Measurements from ENCODE around the gene EEF2.

EEF2 gene

GRCh38 chr19:3984908-3985642 lies at the start of gene EEF2:
EEF2 (minus strand) TSS chr19:3985463; CDS start chr19:3985380, 83 bp downstream.
- Mint-ChIP-seq H3K36me3 (peaks cover 17% of the 10 kb centered on the region), H3K9me3 (ENCODE audit: low read depth) (no peaks in the 10 kb centered on the region), H3K4me1 (ENCODE audit: low read depth) (peaks cover 43% of the 10 kb centered on the region), H3K27ac (peak within 1 kb of the TSS; percentile 99), H3K27me3 (no peaks in the 10 kb centered on the region), H3K4me3 (peak within 1 kb of the TSS; percentile 99)

DNA sequence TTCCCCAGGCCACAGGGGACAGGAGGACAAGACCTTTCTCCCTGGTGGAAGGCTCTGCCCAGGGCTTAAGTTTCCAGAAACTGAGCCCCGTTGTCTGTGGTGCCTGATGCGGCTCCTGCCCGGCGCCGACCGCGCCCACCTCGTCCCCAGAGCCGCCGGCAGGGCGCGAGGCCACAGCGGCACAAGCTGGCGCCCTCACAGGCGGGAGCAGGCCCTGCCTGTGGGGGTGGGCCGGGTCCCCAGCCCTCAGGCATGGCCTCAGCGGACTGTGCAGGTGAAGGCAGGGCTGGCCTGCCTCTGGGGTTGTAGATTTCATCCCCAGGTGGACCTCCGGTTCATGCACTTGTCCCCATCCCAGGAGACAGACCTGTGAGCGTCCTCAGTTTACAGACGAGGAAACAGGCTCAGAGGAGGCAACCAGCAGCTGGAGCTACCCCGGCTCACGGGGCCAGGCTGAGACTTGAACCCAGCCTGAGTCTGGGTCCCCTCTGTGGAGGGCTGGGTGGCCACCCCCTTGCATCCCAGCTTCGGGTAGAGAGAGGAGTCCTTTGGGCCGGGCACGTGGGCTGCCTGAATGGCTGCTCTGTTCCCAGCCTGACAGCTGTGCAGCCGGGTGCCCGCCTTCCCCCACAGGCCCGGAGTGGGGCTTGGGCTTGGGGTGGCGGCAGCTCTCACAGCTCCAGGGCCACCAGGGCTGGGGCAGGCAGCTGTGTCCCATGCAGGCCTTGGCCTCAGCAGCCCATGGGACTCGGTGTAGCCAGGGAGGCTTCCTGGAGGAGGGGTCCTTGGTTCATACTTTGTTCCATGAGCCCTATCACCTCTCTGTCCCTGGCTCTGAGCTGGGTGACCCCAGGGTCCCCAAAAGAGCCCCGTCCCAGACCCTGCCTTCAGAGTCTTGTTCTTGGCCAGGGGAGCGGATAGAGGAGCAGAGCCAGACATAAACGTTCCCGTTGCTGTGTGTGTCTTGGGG lies 49.1 kb upstream of the EEF2 start:
- Mint-ChIP-seq H3K4me1 (ENCODE audit: low read depth) (no peaks in the 10 kb centered on the region), H3K36me3 (no peaks in the 10 kb centered on the region), H3K9me3 (ENCODE audit: low read depth) (no peaks in the 10 kb centered on the region), H3K27me3 (no peaks in the 10 kb centered on the region), H3K4me3 (no peak overlapping the region), H3K27ac (no peak overlapping the region)

GRCh38 chr19:4033028-4033956 lies 48.0 kb upstream of the EEF2 start:
- H3K4me3 Mint-ChIP-seq: no peak overlapping the region
- H3K27me3 Mint-ChIP-seq: no peaks in the 10 kb centered on the region
- H3K27ac Mint-ChIP-seq: no peak overlapping the region
- H3K36me3 Mint-ChIP-seq: no peaks in the 10 kb centered on the region
- no peaks in the 10 kb centered on the region for H3K4me1 Mint-ChIP-seq (ENCODE audit: low read depth)
- no peaks in the 10 kb centered on the region for H3K9me3 Mint-ChIP-seq (ENCODE audit: low read depth)

DNA sequence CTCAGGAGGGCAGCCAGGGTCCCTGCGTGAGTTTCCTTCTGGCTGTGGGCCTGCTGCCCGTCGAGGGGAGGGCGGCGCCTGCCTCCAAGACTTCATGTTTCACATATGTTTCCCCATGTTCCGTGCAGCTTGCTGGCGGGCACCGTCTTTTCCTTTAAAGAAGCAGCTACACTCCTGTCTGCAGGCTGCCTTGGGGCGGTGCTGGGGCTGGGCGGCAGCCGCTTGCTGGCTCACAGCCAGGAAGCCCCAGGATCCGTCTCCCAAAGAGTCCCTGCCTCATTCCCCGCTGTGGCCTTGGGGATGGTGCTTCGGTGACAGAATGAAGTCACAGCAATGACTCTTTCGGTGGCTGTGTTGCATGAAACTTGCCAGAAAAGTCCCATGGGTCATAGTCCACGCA lies 47.2 kb upstream of the EEF2 start:
- H3K4me3 Mint-ChIP-seq: no peak overlapping the region
- H3K4me1 Mint-ChIP-seq (ENCODE audit: low read depth): no peaks in the 10 kb centered on the region
- H3K36me3 Mint-ChIP-seq: no peaks in the 10 kb centered on the region
- H3K27ac Mint-ChIP-seq: no peak overlapping the region
- H3K27me3 Mint-ChIP-seq: no peaks in the 10 kb centered on the region
- no peaks in the 10 kb centered on the region for H3K9me3 Mint-ChIP-seq (ENCODE audit: low read depth)

DNA sequence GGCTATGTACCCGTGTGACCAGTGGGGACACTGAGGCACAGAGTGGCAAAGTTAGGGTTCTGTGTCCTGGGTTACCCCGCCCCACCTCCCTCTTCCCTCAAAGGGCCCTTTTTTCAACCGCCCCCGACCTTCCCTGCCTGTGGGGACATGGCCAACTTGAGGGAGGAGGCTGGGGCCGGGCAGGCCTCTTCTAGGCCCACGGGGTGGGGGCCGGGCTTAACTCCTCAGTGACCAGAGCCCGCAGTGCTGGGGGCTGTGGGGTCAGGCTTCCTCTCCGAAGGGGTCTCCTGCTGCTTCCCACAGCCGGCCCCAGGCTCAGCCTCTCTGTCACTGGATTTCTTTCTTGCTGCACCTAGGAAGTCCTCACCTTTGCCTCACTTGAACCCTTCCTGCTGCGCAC lies 46.2 kb upstream of the EEF2 start:
- Mint-ChIP-seq H3K36me3 (no peaks in the 10 kb centered on the region), H3K9me3 (ENCODE audit: low read depth) (no peaks in the 10 kb centered on the region), H3K27ac (no peak overlapping the region), H3K27me3 (no peaks in the 10 kb centered on the region), H3K4me3 (no peak overlapping the region), H3K4me1 (ENCODE audit: low read depth) (no peaks in the 10 kb centered on the region)

DNA sequence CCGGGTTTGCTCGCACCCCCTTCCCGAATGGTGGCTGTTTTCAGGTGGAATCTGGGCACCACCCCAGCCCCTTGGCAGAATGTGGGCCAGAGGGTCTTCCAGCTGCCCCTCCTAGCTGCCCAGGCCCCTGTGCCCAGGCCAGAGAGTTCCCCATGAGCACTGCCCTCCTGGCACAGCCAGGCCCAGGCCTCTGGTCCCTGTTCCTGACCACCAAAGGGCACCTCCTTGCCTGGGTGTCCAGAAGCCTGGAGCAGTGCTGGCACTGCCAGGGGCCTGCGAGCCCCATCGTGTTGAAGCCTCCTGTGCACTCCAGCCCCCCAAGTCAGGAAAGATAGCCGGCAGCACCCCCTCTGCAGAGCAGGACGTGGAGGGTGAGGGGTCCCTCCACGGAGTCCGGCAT lies 45.7 kb upstream of the EEF2 start:
- H3K27me3 Mint-ChIP-seq: no peaks in the 10 kb centered on the region
- no peaks in the 10 kb centered on the region for H3K9me3 Mint-ChIP-seq (ENCODE audit: low read depth)
- H3K4me3 Mint-ChIP-seq: no peak overlapping the region
- no peaks in the 10 kb centered on the region for H3K36me3 Mint-ChIP-seq
- H3K4me1 Mint-ChIP-seq (ENCODE audit: low read depth): no peaks in the 10 kb centered on the region
- no peak overlapping the region for H3K27ac Mint-ChIP-seq

DNA sequence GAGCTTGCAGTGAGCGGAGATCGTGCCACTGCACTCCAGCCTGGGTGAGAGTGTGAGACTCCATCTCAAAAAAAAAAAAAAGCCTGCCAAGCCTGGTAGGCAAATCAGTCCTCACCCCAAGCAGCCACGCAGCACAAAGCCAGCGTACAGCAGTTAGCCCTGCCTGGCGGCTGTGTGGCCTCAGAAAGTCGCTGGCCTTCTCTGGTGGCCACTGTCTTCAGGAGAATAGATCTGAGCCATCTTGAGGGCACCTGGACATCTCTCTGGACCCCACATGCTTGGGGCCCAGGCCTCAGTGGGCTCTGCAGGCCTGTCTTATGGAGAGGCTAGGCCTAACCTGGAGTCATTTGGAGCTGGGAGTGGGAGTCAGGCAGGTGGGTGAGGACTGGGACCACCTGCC lies 45.3 kb upstream of the EEF2 start:
- no peaks in the 10 kb centered on the region for H3K27me3 Mint-ChIP-seq
- H3K4me1 Mint-ChIP-seq (ENCODE audit: low read depth): no peaks in the 10 kb centered on the region
- no peak overlapping the region for H3K27ac Mint-ChIP-seq
- no peaks in the 10 kb centered on the region for H3K36me3 Mint-ChIP-seq
- H3K4me3 Mint-ChIP-seq: no peak overlapping the region
- H3K9me3 Mint-ChIP-seq (ENCODE audit: low read depth): no peaks in the 10 kb centered on the region

DNA sequence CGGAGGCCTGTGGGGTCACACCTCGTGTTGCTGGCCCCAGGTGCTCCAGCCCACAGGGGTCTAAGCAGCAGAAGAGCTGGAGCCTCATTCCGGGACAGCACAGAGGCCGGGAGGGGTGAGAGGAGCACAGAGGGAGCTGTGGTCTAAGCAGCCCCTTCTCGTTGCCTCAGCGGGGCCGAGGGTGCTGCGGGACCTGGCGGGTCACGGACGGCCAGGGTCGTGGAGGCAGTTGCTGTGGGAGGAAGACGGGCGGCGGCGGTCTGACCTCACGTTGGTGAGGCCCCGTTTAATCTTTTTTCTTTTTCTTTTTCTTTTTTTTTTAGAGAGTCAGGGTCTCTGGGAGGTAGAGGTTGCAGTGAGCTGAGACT lies 44.0 kb upstream of the EEF2 start:
- no peak overlapping the region for H3K4me3 Mint-ChIP-seq
- H3K36me3 Mint-ChIP-seq: no peaks in the 10 kb centered on the region
- no peaks in the 10 kb centered on the region for H3K27me3 Mint-ChIP-seq
- H3K27ac Mint-ChIP-seq: no peak overlapping the region
- no peaks in the 10 kb centered on the region for H3K9me3 Mint-ChIP-seq (ENCODE audit: low read depth)
- H3K4me1 Mint-ChIP-seq (ENCODE audit: low read depth): no peaks in the 10 kb centered on the region

DNA sequence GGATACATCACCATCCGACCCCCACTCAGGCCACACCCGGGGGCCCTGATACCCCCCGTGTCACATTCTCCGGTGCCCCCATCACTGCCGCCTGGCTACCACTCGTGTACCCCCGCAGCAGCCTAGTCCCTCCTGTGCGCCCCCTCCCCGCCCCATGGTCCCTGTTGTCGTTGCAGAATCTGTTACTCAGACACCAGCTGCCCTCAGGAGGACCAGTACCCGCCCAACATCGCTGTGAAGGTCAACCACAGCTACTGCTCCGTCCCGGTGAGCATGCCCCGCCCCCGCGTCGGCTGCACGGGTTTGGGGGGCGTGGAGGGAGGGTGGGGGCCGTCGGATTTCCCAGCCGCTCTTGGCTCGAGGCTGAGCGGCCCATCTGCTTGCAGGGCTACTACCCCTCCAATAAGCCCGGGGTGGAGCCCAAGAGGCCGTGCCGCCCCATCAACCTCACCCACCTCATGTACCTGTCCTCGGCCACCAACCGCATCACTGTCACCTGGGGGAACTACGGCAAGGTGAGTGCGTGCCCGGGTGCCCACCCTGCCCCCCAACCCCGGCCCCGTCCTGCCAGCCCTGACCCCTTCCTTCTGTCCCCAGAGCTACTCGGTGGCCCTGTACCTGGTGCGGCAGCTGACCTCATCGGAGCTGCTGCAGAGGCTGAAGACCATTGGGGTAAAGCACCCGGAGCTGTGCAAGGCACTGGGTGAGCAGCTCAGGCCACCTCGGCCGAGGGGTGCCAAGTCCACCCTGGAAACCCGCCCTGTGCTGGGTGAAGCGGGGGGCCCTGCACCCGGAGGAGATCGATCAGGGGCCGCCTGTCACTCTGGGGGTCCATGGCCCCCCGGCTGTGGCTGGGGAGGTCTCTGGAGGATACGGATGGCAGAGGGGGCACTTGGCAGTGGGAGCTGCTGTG lies 43.3 kb upstream of the EEF2 start:
- Mint-ChIP-seq H3K27me3 (no peaks in the 10 kb centered on the region), H3K4me3 (no peak overlapping the region), H3K36me3 (no peaks in the 10 kb centered on the region), H3K4me1 (ENCODE audit: low read depth) (no peaks in the 10 kb centered on the region), H3K27ac (no peak overlapping the region), H3K9me3 (ENCODE audit: low read depth) (no peaks in the 10 kb centered on the region)

DNA sequence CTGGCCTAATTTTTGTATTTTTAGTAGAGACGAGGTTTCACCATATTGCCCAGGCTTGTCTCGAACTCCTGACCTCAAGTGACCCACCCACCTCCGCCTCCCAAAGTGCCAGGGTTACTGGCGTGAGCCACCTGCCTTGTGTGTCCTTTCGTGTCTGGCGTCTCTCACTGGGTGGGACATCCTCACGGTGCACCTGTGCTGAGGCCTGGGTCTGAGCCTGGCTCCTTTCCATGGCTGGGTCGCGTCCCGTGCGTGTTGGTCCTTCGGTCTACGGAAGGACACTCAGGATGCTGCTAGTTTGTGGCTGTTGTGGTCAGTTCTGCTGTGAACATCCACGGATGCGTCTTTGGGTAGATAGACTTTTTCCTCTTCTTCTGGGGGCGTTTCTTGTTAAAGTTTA lies 41.9 kb upstream of the EEF2 start:
- H3K4me1 Mint-ChIP-seq (ENCODE audit: low read depth): no peaks in the 10 kb centered on the region
- H3K9me3 Mint-ChIP-seq (ENCODE audit: low read depth): no peaks in the 10 kb centered on the region
- H3K4me3 Mint-ChIP-seq: no peak overlapping the region
- H3K27me3 Mint-ChIP-seq: no peaks in the 10 kb centered on the region
- no peaks in the 10 kb centered on the region for H3K36me3 Mint-ChIP-seq
- no peak overlapping the region for H3K27ac Mint-ChIP-seq

DNA sequence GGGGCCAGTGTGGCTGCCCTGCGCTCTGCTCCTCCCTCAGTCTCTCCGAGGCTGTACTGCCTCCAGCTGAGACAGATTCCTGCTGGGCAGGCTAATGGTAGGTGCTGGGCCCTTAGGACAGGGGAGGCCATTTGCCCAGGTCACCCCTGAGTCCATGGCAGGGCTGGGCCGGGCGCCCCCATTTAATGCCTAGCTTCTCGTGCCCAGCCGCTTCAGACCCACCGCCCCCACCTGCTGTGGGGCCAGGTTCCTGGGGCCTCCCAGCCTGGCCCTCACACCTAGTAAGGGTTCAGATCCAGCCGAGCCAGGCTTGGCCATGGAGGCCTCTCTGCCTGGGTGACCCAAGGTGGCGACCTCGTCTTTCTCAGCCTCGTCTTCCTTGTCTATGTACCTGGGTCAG lies 40.1 kb upstream of the EEF2 start:
- Mint-ChIP-seq H3K27me3 (no peaks in the 10 kb centered on the region), H3K4me3 (no peak overlapping the region), H3K9me3 (ENCODE audit: low read depth) (no peaks in the 10 kb centered on the region), H3K36me3 (peaks cover 2% of the 10 kb centered on the region), H3K4me1 (ENCODE audit: low read depth) (no peaks in the 10 kb centered on the region), H3K27ac (no peak overlapping the region)

- Mint-ChIP-seq H3K4me1 (ENCODE audit: low read depth) (no peaks in the 10 kb centered on the region), H3K27me3 (no peaks in the 10 kb centered on the region), H3K9me3 (ENCODE audit: low read depth) (no peaks in the 10 kb centered on the region), H3K36me3 (peaks cover 2% of the 10 kb centered on the region), H3K4me3 (no peak overlapping the region), H3K27ac (no peak overlapping the region)
Observed at GRCh38 chr19:4023600-4024398, 38.5 kb upstream of the EEF2 start.

GRCh38 chr19:4019578-4019977 lies 34.3 kb upstream of the EEF2 start:
- no peak overlapping the region for H3K27ac Mint-ChIP-seq
- peaks cover 7% of the 10 kb centered on the region for H3K4me1 Mint-ChIP-seq (ENCODE audit: low read depth)
- H3K27me3 Mint-ChIP-seq: no peaks in the 10 kb centered on the region
- H3K36me3 Mint-ChIP-seq: peaks cover 2% of the 10 kb centered on the region
- H3K4me3 Mint-ChIP-seq: no peak overlapping the region
- no peaks in the 10 kb centered on the region for H3K9me3 Mint-ChIP-seq (ENCODE audit: low read depth)
